Measurements from ENCODE around the gene PTPRO.

DNA sequence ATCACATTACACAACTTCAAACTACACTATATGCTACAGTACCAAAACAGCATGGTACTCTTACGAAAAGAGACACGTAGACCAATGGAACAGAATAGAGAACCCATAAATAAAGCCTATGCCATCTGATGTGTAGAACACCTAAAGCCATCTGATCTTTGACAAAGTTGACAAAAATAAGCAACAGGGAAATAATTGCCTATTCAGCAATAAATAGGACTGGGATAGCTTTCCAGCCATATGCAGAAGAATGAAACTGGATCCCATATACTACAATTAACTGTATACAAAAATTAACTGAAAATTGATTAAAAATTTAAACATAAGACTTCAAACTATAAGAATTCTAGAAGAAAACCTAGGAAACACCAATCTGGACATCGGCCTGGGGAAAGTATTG, 120.7 kb downstream of the PTPRO start:
- TF ChIP-seq CTCF (IDR thresholded peaks at IDR 0.05) (no peak), POLR2A (IDR thresholded peaks at IDR 0.05) (no peak)
